SK-N-SH (cell line): Measurements from ENCODE around the gene PFKFB2. TPM values are rescaled to one million over a fixed set of nuclear protein-coding genes. Genes with fewer than 3 reads are reported as not detected.
A peak's percentile ranks its signal among the peaks of the same experiment; 100 is the strongest.

Experiments
- CTCF ChIA-PET: fragments of 300-600, 350-600 bp; formaldehyde crosslinking; extraction: SDS; loops from one replicate; lab custom pipeline; 2021; lab: Yijun Ruan, JAX
- POLR2A ChIA-PET: fragments of 350-600 bp; sonication (Branson Sonifier 250); formaldehyde crosslinking; extraction: SDS; loops from one replicate; lab custom pipeline; 2020; ENCODE audit warnings: antibody characterized with exemption, inconsistent platforms; lab: Yijun Ruan, JAX
- DNase-seq: peaks from one replicate; pipeline ENCODE4 v3.0.0; 2012
- H2AFZ ChIP-seq: fragments of 200-600 bp; sonication (generic); 2 replicates; pipeline ENCODE4 v1.8.1; 2016; ENCODE audit warnings: antibody characterized with exemption, mild to moderate bottlenecking, low read depth
- H3F3A ChIP-seq: fragments of 200-600 bp; sonication (generic); replicated peaks from 2 replicates; pipeline ENCODE3; 2016; ENCODE audit warnings: antibody characterized with exemption, mild to moderate bottlenecking; ENCODE audit not compliant: insufficient read depth
- H3K27ac ChIP-seq, 2 experiments: fragments of 200-500 bp in 1 of 2; fragments of 200-600 bp in 1 of 2; sonication (Bioruptor generic) in 1 of 2; sonication (generic), shearing (Covaris generic) in 1 of 2; 2 replicates each; pipeline versions ENCODE4 v1.5.1 to v1.6.1; 2014 to 2016; ENCODE audit warnings: low read depth in 2 of 2, inconsistent platforms in 1 of 2, low read length in 1 of 2, mild to moderate bottlenecking in 1 of 2, mixed read lengths in 1 of 2
- H3K27me3 ChIP-seq: fragments of 200-600 bp; sonication (generic), shearing (Covaris generic); 2 replicates; pipeline ENCODE4 v1.6.1; 2016; ENCODE audit warnings: mixed run types; ENCODE audit not compliant: insufficient read depth
- H3K36me3 ChIP-seq, 2 experiments: fragments of 200-500 bp in 1 of 2; fragments of 200-600 bp in 1 of 2; sonication (Bioruptor generic) in 1 of 2; sonication (generic) in 1 of 2; replicated peaks in 1 of 2; 2 replicates each; pipeline versions ENCODE3 to v1.5.1; 2014 to 2016; ENCODE audit warnings: low read length in 1 of 2, mild to moderate bottlenecking in 1 of 2; ENCODE audit not compliant: insufficient read depth in 2 of 2, control insufficient read depth in 1 of 2
- H3K4me1 ChIP-seq, 2 experiments: fragments of 200-500 bp in 1 of 2; fragments of 200-600 bp in 1 of 2; sonication (Bioruptor generic) in 1 of 2; sonication (generic), shearing (Covaris generic) in 1 of 2; 2 replicates each; pipeline versions ENCODE4 v1.5.1 to v1.6.1; 2014 to 2016; ENCODE audit warnings: low read depth in 1 of 2, low read length in 1 of 2, mixed run types in 1 of 2; ENCODE audit not compliant: insufficient read depth in 2 of 2, control insufficient read depth in 1 of 2
- H3K4me2 ChIP-seq: fragments of 200-600 bp; sonication (generic), shearing (Covaris generic); 2 replicates; pipeline ENCODE4 v1.6.1; 2017; ENCODE audit warnings: mixed run types
- H3K4me3 ChIP-seq, 2 experiments: fragments of 200-500 bp in 1 of 2; fragments of 200-600 bp in 1 of 2; sonication (Bioruptor generic) in 1 of 2; sonication (generic), shearing (Covaris generic) in 1 of 2; 2 replicates each; pipeline versions ENCODE4 v1.5.1 to v1.8.1; 2014 to 2016; ENCODE audit warnings: low read depth in 2 of 2, inconsistent platforms in 1 of 2, low read length in 1 of 2, mild to moderate bottlenecking in 1 of 2, mixed read lengths in 1 of 2, moderate library complexity in 1 of 2
- H3K79me2 ChIP-seq: fragments of 200-600 bp; sonication (generic); 2 replicates; pipeline ENCODE4 v1.8.1; 2017; ENCODE audit warnings: mild to moderate bottlenecking; ENCODE audit not compliant: insufficient read depth
- H3K9ac ChIP-seq: fragments of 200-600 bp; sonication (generic); 2 replicates; pipeline ENCODE4 v1.6.1; 2017; ENCODE audit warnings: mixed run types
- H3K9me2 ChIP-seq: fragments of 200-600 bp; sonication (generic); 2 replicates; pipeline ENCODE4 v1.6.1; 2017; ENCODE audit warnings: mixed run types
- H3K9me3 ChIP-seq: fragments of 200-600 bp; sonication (generic); 2 replicates; pipeline ENCODE4 v1.6.1; 2017; ENCODE audit warnings: mixed run types, mild to moderate bottlenecking, moderate library complexity
- H4K20me1 ChIP-seq: fragments of 200-600 bp; sonication (generic); 2 replicates; pipeline ENCODE4 v1.6.1; 2017; ENCODE audit warnings: mild to moderate bottlenecking, mixed run types; ENCODE audit not compliant: insufficient read depth
- CHD2 ChIP-seq: fragments of 150-350 bp; IDR thresholded peaks from 2 replicates; pipeline ENCODE4 v1.6.1; 2018; ENCODE audit warnings: low read length; ENCODE audit not compliant: partially characterized antibody
- EP300 ChIP-seq, 2 experiments: IDR thresholded peaks; 2 replicates each; pipeline versions ENCODE4 v1.4.0 to v1.6.1; 2012; ENCODE audit warnings: borderline replicate concordance in 1 of 2, low read depth in 1 of 2, low read length in 1 of 2
- FOSL2 ChIP-seq: IDR thresholded peaks from 2 replicates; pipeline ENCODE4 v1.4.0; 2012; ENCODE audit warnings: low read depth, mild to moderate bottlenecking, moderate library complexity, borderline replicate concordance
- GABPA ChIP-seq: IDR thresholded peaks from 2 replicates; pipeline ENCODE4 v1.4.0; 2012; ENCODE audit warnings: low read depth, mild to moderate bottlenecking
- JUND ChIP-seq: IDR thresholded peaks from 2 replicates; pipeline ENCODE4 v1.4.0; 2012
- NRF1 ChIP-seq: IDR thresholded peaks from 2 replicates; pipeline ENCODE4 v1.6.1; 2012; ENCODE audit warnings: low read depth, mild to moderate bottlenecking, low read length
- PBX3 ChIP-seq: IDR thresholded peaks from 2 replicates; pipeline ENCODE4; 2012
- SIN3A ChIP-seq: IDR thresholded peaks from 2 replicates; pipeline ENCODE4 v1.6.1; 2012; ENCODE audit warnings: low read depth, mild to moderate bottlenecking, low read length, moderate library complexity, borderline replicate concordance
- TAF1 ChIP-seq: IDR thresholded peaks from 2 replicates; pipeline ENCODE4 v1.6.1; 2012; ENCODE audit warnings: low read depth, mild to moderate bottlenecking, low read length, moderate library complexity, borderline replicate concordance
- TEAD4 ChIP-seq: IDR thresholded peaks from 2 replicates; pipeline ENCODE4 v1.4.0; 2012; ENCODE audit warnings: mild to moderate bottlenecking, borderline replicate concordance; ENCODE audit not compliant: insufficient read depth
- ZBTB33 ChIP-seq: IDR thresholded peaks from 2 replicates; pipeline ENCODE4 v1.4.0; 2012; ENCODE audit warnings: low read depth, borderline replicate concordance
- WGBS: methylation state at CpG from one replicate; pipeline ENCODE4 v1.1.6; 2017; ENCODE audit warnings: low lambda C conversion rate; 5-methylcytosine and 5-hydroxymethylcytosine counted together
- polyA plus RNA-seq, 3 experiments: library from polyadenylated mRNA; depleted of rRNA; stranded (reverse); fragments of >200 nt; gene quantifications; 2 replicates each; pipeline ENCODE4 v1.2.3, GENCODE V29; 2012

Gene PFKFB2
- polyA plus RNA-seq, 1 of the 3 experiments (the other 2 are of a cell fraction), result 1.8 TPM

GRCh38 chr1:207034208-207034607 lies 18.9 kb upstream of the PFKFB2 start:
- no peaks in the 10 kb centered on the region for H3K9me3 ChIP-seq
- no peaks in the 10 kb centered on the region; a peak in 1 of 4 replicates for H3K4me1 ChIP-seq
- no peaks in the 10 kb centered on the region for H3K27me3 ChIP-seq
- DNase-seq, result no peak
- no peak overlapping the region for H3K4me3 ChIP-seq
- H3F3A ChIP-seq, result no peaks in the 10 kb centered on the region
- H3K27ac ChIP-seq, result no peak overlapping the region
- CTCF ChIA-PET, result interaction anchor here (1.3 to 1.8 kb wide), 2 partner anchors 18 to 50 kb away, joined by 4 to 5 read pairs; partner anchors contain the start of gene PFKFB2
- H3K9me2 ChIP-seq, result no peaks in the 10 kb centered on the region
- H3K9ac ChIP-seq, result no peak overlapping the region
- H4K20me1 ChIP-seq, result no peaks in the 10 kb centered on the region
- TF ChIP-seq EP300 (IDR thresholded peaks at IDR 0.05; ENCODE audit: borderline replicate concordance in 1 of 2, low read depth in 1 of 2, low read length in 1 of 2) (no peak), PBX3 (no peak), TEAD4 (no peak), GABPA (no peak), SIN3A (no peak), ZBTB33 (no peak)
- H3K36me3 ChIP-seq, result no peaks in the 10 kb centered on the region
- WGBS, result 5% methylated on average over 1 of the region's 1 CpG
- no peaks in the 10 kb centered on the region for H3K79me2 ChIP-seq
- POLR2A ChIA-PET, result no interaction called here
- H2AFZ ChIP-seq, result no peak overlapping the region
- no peak overlapping the region for H3K4me2 ChIP-seq

GRCh38 chr1:207034998-207035397 lies 18.1 kb upstream of the PFKFB2 start:
- no peak for DNase-seq
- Histone ChIP-seq H3K36me3 (no peaks in the 10 kb centered on the region), H3K9ac (no peak overlapping the region), H3K27ac (no peak overlapping the region), H3K27me3 (no peaks in the 10 kb centered on the region), H4K20me1 (no peaks in the 10 kb centered on the region), H3F3A (no peaks in the 10 kb centered on the region), H3K4me2 (no peak overlapping the region), H3K4me3 (no peak overlapping the region), H2AFZ (no peak overlapping the region), H3K9me2 (no peaks in the 10 kb centered on the region), H3K4me1 (no peaks in the 10 kb centered on the region; a peak in 2 of 4 replicates)
- ChIA-PET POLR2A (no interaction called here), CTCF (interaction anchor here (0.9 to 1.3 kb wide), 3 partner anchors 12 to 21 kb away, joined by 3 read pairs; no protein-coding TSS in a partner anchor)
- no peak for TF ChIP-seq NRF1
- TF ChIP-seq FOSL2, result peak; percentile 35; the same call in 1 of the 2 replicates
- TF ChIP-seq TAF1, result no peak
- TF ChIP-seq CHD2, result no peak
- no peak for TF ChIP-seq JUND
- TF ChIP-seq PBX3, result 0 out of 2 replicates have a peak, but pooled peaks have one; percentile 3
- TF ChIP-seq, all 33 proteins: peak for 2
- no peaks in the 10 kb centered on the region for H3K9me3 ChIP-seq
- H3K79me2 ChIP-seq, result no peaks in the 10 kb centered on the region
